Stimulated activated CD4-positive, alpha-beta T cell treated with anti-CD3 and anti-CD28 coated beads, Interleukin-12 subunit alpha, Interleukin-12 subunit beta, amount 100 ng/mL, for 48 hours (primary cell): ENCODE results near the gene RIC8A.
"Not testable (repeated sequence)": the region's sequence is repeated elsewhere in the genome, so short reads cannot be mapped to it uniquely, and the experiment has no call there.

Experiments
- DNase-seq, 3 donors: peaks; one replicate each; pipeline ENCODE4 v3.0.0-alpha.2; 2020; ENCODE audit warnings: low read depth in 2 of 3, low spot score in 1 of 3

Gene RIC8A

GRCh38 chr11:207208-207862, at the start of gene RIC8A, which contains the start of gene BET1L:
Gene RIC8A (plus strand): TSS chr11:207708. CDS start chr11:208855, 1,147 bp downstream.
Gene BET1L (minus strand): TSS chr11:207399. CDS start chr11:207321, 78 bp downstream.
- DNase-seq, result peak; percentile 95 to 97 (median 97)

GRCh38 chr11:180242-180641, 27.3 kb upstream of the RIC8A start:
- not testable (repeated sequence) for DNase-seq

- not testable (repeated sequence) for DNase-seq
Measured at GRCh38 chr11:189200-189783, 18.2 kb upstream of the RIC8A start.

- peak in 1 of 3 donors; percentile 78 for DNase-seq
Measured at GRCh38 chr11:189843-190311, 17.6 kb upstream of the RIC8A start.

- DNase-seq, result not testable (repeated sequence)
Measured at GRCh38 chr11:190546-190945, 17.0 kb upstream of the RIC8A start.

GRCh38 chr11:191490-192478, 15.7 kb upstream of the RIC8A start:
- peak in 1 of 3 donors; percentile 60 for DNase-seq

- not testable (repeated sequence) for DNase-seq
Measured at GRCh38 chr11:192674-193128, 14.8 kb upstream of the RIC8A start, which contains the start of gene SCGB1C1. Gene SCGB1C1 (plus strand): TSS chr11:193078. CDS start chr11:193100, 22 bp downstream.

- DNase-seq, result not testable (repeated sequence)
Measured at GRCh38 chr11:193481-193880, 14.0 kb upstream of the RIC8A start.

GRCh38 chr11:196786-197731, 10.4 kb upstream of the RIC8A start:
- DNase-seq, result no peak

GRCh38 chr11:197741-198235, 9.7 kb upstream of the RIC8A start:
- no peak for DNase-seq

GRCh38 chr11:198236-198806, 9.2 kb upstream of the RIC8A start:
- DNase-seq, result no peak

GRCh38 chr11:199004-199581, 8.4 kb upstream of the RIC8A start:
- DNase-seq, result no peak

- no peak for DNase-seq
Measured at GRCh38 chr11:199782-200181, 7.7 kb upstream of the RIC8A start.

- DNase-seq, result no peak
Measured at GRCh38 chr11:200224-201003, 7.1 kb upstream of the RIC8A start.

- DNase-seq, result no peak
Measured at GRCh38 chr11:201966-202365, 5.5 kb upstream of the RIC8A start.

- DNase-seq, result no peak
Measured at GRCh38 chr11:202490-202889, 5.0 kb upstream of the RIC8A start.

- no peak for DNase-seq
Measured at GRCh38 chr11:203056-203944, 4.2 kb upstream of the RIC8A start.
